Neuronal stem cell (in vitro differentiated cells): ENCODE data around the gene HDAC9.

Experiments used
- DNase-seq: peaks from one replicate; pipeline ENCODE4 v3.0.0-alpha.2; 2013; ENCODE audit warnings: low spot score
- H2AFZ ChIP-seq: one replicate; pipeline ENCODE4 v1.6.1; 2013; ENCODE audit warnings: mild to moderate bottlenecking, low read length, inconsistent platforms
- H2AK5ac ChIP-seq: 2 replicates; pipeline ENCODE4 v1.6.1; 2013; ENCODE audit warnings: low read depth, mild to moderate bottlenecking, inconsistent platforms, low read length, moderate library complexity, mixed read lengths
- H2BK120ac ChIP-seq: 2 replicates; pipeline ENCODE4 v1.6.1; 2013; ENCODE audit warnings: low read depth, mild to moderate bottlenecking, inconsistent platforms, low read length, moderate library complexity, mixed read lengths
- H2BK12ac ChIP-seq: one replicate; pipeline ENCODE4 v1.6.1; 2013; ENCODE audit warnings: low read length, inconsistent platforms
- H2BK15ac ChIP-seq: 2 replicates; pipeline ENCODE4 v1.6.1; 2013; ENCODE audit warnings: mild to moderate bottlenecking, low read length, inconsistent platforms, mixed read lengths
- H2BK5ac ChIP-seq: one replicate; pipeline ENCODE4 v1.6.1; 2013; ENCODE audit warnings: inconsistent platforms, mild to moderate bottlenecking, low read length, moderate library complexity
- H3K14ac ChIP-seq: one replicate; pipeline ENCODE4 v1.6.1; 2013; ENCODE audit warnings: low read length, inconsistent platforms
- H3K18ac ChIP-seq: 2 replicates; pipeline ENCODE4 v1.6.1; 2013; ENCODE audit warnings: low read length, inconsistent platforms
- H3K23ac ChIP-seq: 2 replicates; pipeline ENCODE4 v1.6.1; 2013; ENCODE audit warnings: low read depth, mild to moderate bottlenecking, mixed read lengths, low read length, inconsistent platforms; ENCODE audit not compliant: poor library complexity
- H3K27ac ChIP-seq: replicated peaks from 3 replicates; pipeline ENCODE4 v1.5.1; 2013; ENCODE audit warnings: low read length, inconsistent platforms
- H3K27me3 ChIP-seq, 3 experiments: 2 replicates each; pipeline ENCODE4 v1.6.1; 2013; ENCODE audit warnings: low read length in 3 of 3, mild to moderate bottlenecking in 2 of 3, inconsistent platforms in 1 of 3, low read depth in 1 of 3, mixed read lengths in 1 of 3, moderate library complexity in 1 of 3; ENCODE audit not compliant: control insufficient read depth in 3 of 3, insufficient read depth in 3 of 3
- H3K36me3 ChIP-seq, 2 donors: replicated peaks in 1 of 2; 2 replicates each; pipeline ENCODE4 v1.6.1; 2013; ENCODE audit warnings: low read length in 2 of 2; ENCODE audit not compliant: control insufficient read depth in 2 of 2, insufficient read depth in 2 of 2
- H3K4ac ChIP-seq: 2 replicates; pipeline ENCODE4 v1.6.1; 2013; ENCODE audit warnings: inconsistent platforms, mild to moderate bottlenecking, low read length, moderate library complexity
- H3K4me1 ChIP-seq, 2 donors: 1 replicate in 1 of 2; 2 replicates in 1 of 2; pipeline ENCODE4 v1.6.1; 2013; ENCODE audit warnings: low read length in 2 of 2, low read depth in 1 of 2; ENCODE audit not compliant: control insufficient read depth in 2 of 2, insufficient read depth in 1 of 2
- H3K4me2 ChIP-seq: one replicate; pipeline ENCODE4 v1.6.1; 2013; ENCODE audit warnings: mild to moderate bottlenecking, low read length, inconsistent platforms; ENCODE audit not compliant: insufficient read depth, poor library complexity, severe bottlenecking
- H3K4me3 ChIP-seq, 2 donors: 2 replicates each; pipeline ENCODE4 v1.5.1; 2013; ENCODE audit warnings: low read length in 2 of 2, mild to moderate bottlenecking in 2 of 2, inconsistent platforms in 1 of 2, moderate library complexity in 1 of 2
- H3K79me1 ChIP-seq: one replicate; pipeline ENCODE4 v1.6.1; 2013; ENCODE audit warnings: low read depth, mild to moderate bottlenecking, inconsistent platforms, low read length, moderate library complexity
- H3K9ac ChIP-seq: one replicate; pipeline ENCODE4 v1.6.1; 2013; ENCODE audit warnings: mild to moderate bottlenecking, low read depth, low read length, inconsistent platforms; ENCODE audit not compliant: poor library complexity
- H3K9me3 ChIP-seq, 2 donors: replicated peaks in 1 of 2; 2 replicates each; pipeline versions ENCODE3 to v1.6.1; 2013; ENCODE audit warnings: low read length in 2 of 2, mild to moderate bottlenecking in 2 of 2, inconsistent platforms in 1 of 2, low read depth in 1 of 2, mixed read lengths in 1 of 2, moderate library complexity in 1 of 2; ENCODE audit not compliant: control insufficient read depth in 2 of 2, insufficient read depth in 1 of 2
- H4K8ac ChIP-seq: one replicate; pipeline ENCODE4 v1.6.1; 2013; ENCODE audit warnings: low read depth, mild to moderate bottlenecking, inconsistent platforms, low read length, moderate library complexity
- H4K91ac ChIP-seq: one replicate; pipeline ENCODE4 v1.6.1; 2013; ENCODE audit warnings: low read length, low read depth, mild to moderate bottlenecking, inconsistent platforms; ENCODE audit not compliant: poor library complexity
- WGBS, 2 donors: extraction: QIAGEN DNeasy Blood & Tissue Kit; methylation state at CpG; one replicate each; pipeline ENCODE4 v1.1.7; 2013; ENCODE audit warnings: missing lambda C conversion rate in 2 of 2, mixed read lengths in 1 of 2; ENCODE audit not compliant: insufficient read length in 2 of 2, insufficient replicate concordance in 1 of 2; ENCODE audit errors: extremely low coverage in 2 of 2; 5-methylcytosine and 5-hydroxymethylcytosine counted together

The HDAC9 gene

DNA sequence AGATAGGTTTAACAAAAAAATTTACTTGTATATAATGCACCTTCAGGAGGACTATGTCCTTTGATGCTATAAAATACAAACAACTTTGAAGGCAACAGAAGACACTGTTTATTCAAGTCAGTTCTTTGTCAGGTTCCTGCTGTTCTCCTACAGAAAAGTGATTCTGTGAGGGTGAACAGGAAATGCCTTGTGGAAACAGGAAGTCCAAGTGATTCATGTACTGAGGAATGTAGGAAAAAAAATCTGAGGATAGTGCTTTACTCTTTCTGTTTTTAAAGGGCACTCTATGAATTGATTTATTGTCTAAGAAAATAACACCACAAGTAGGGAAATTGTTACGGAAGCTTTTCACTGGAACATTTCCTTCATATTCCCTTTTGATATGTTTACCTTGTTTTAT is 171.9 kb downstream of the HDAC9 start:
- Histone ChIP-seq H3K4me1 (no peaks in the 10 kb centered on the region), H2AK5ac (no peak overlapping the region), H4K8ac (no peak overlapping the region), H3K4me2 (no peak overlapping the region), H3K79me1 (no peaks in the 10 kb centered on the region), H3K4ac (no peak overlapping the region), H3K14ac (no peak overlapping the region), H3K23ac (no peak overlapping the region), H3K27me3 (no peaks in the 10 kb centered on the region), H2BK120ac (no peak overlapping the region), H3K9me3 (no peaks in the 10 kb centered on the region), H2BK5ac (no peak overlapping the region), H3K18ac (no peak overlapping the region), H3K9ac (no peak overlapping the region), H3K4me3 (no peak overlapping the region), H2AFZ (peak overlapping the region; percentile 3), H2BK15ac (no peak overlapping the region), H3K27ac (no peak overlapping the region), H3K36me3 (no peaks in the 10 kb centered on the region), H2BK12ac (no peak overlapping the region), H4K91ac (no peak overlapping the region)
- WGBS, 2 donors, result no CpG with 5 or more reads among the region's 1 CpG
- DNase-seq, result no peak

DNA sequence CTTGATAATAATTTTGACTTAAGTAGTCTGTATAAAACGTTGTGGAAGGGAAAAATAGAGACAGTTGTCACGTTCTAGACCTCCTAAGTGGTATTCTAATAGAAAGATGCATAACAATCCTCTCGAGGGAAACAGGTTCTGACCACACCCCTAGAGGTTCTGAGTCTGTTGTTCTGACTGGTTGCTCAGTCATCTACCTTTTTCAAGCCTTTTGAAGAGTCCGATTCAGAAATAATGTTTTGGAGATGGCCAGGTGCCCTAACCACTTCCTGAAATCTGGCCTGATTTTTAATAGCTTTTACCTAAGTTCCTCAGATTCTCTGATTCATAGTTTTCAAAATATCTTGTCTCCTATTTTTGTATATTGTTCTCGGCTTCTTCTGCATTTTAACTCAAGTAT is 175.6 kb downstream of the HDAC9 start:
- Histone ChIP-seq H4K8ac (no peak overlapping the region), H4K91ac (no peak overlapping the region), H2AK5ac (no peak overlapping the region), H2AFZ (no peak overlapping the region), H2BK15ac (no peak overlapping the region), H3K14ac (no peak overlapping the region), H3K4ac (no peak overlapping the region), H3K27ac (no peak overlapping the region), H3K4me1 (no peaks in the 10 kb centered on the region), H3K4me2 (no peak overlapping the region), H3K9me3 (no peaks in the 10 kb centered on the region), H3K23ac (no peak overlapping the region), H2BK120ac (no peak overlapping the region), H3K18ac (no peak overlapping the region), H3K36me3 (no peaks in the 10 kb centered on the region), H2BK5ac (no peak overlapping the region), H3K9ac (no peak overlapping the region), H3K79me1 (no peaks in the 10 kb centered on the region), H3K27me3 (no peaks in the 10 kb centered on the region), H2BK12ac (no peak overlapping the region), H3K4me3 (no peak overlapping the region)
- no CpG with 5 or more reads among the region's 5 CpGs for WGBS, 2 donors
- no peak for DNase-seq

GRCh38 chr7:18675579-18675978 is 180.0 kb downstream of the HDAC9 start:
- Histone ChIP-seq H2AK5ac (no peak overlapping the region), H3K4ac (no peak overlapping the region), H2BK15ac (no peak overlapping the region), H3K27me3 (no peaks in the 10 kb centered on the region), H4K8ac (no peak overlapping the region), H3K9ac (no peak overlapping the region), H3K27ac (no peak overlapping the region), H3K4me1 (no peaks in the 10 kb centered on the region), H3K36me3 (no peaks in the 10 kb centered on the region), H3K4me2 (no peak overlapping the region), H2BK5ac (no peak overlapping the region), H3K18ac (no peak overlapping the region), H3K79me1 (no peaks in the 10 kb centered on the region), H2BK120ac (no peak overlapping the region), H3K4me3 (no peak overlapping the region), H3K9me3 (no peaks in the 10 kb centered on the region), H2AFZ (no peak overlapping the region), H3K23ac (no peak overlapping the region), H3K14ac (no peak overlapping the region), H2BK12ac (no peak overlapping the region), H4K91ac (no peak overlapping the region)
- WGBS, 2 donors, result no CpG with 5 or more reads among the region's 2 CpGs
- no peak for DNase-seq

- H3K4ac ChIP-seq, result no peak overlapping the region
Observed at GRCh38 chr7:18679261-18679660, 183.7 kb downstream of the HDAC9 start.

More at GRCh38 chr7:18679261-18679660, 183.7 kb downstream of the HDAC9 start:
- Histone ChIP-seq H3K27me3 (no peaks in the 10 kb centered on the region), H3K9ac (no peak overlapping the region), H3K18ac (no peak overlapping the region), H4K8ac (no peak overlapping the region), H3K27ac (no peak overlapping the region), H2BK15ac (no peak overlapping the region), H2AK5ac (no peak overlapping the region), H3K79me1 (no peaks in the 10 kb centered on the region), H3K4me1 (no peaks in the 10 kb centered on the region), H3K14ac (no peak overlapping the region), H3K23ac (no peak overlapping the region), H3K36me3 (no peaks in the 10 kb centered on the region), H3K4me2 (no peak overlapping the region), H4K91ac (no peak overlapping the region), H2BK120ac (no peak overlapping the region), H2AFZ (no peak overlapping the region), H3K4me3 (no peak overlapping the region), H2BK5ac (no peak overlapping the region), H2BK12ac (no peak overlapping the region), H3K9me3 (no peaks in the 10 kb centered on the region)
- DNase-seq, result no peak
- no CpG with 5 or more reads among the region's 1 CpG for WGBS, 2 donors
